Medulla oblongata (tissue), 1 donor: ENCODE results near the gene SLC13A4.
"Not testable (repeated sequence)": the region's sequence is repeated elsewhere in the genome, so short reads cannot be mapped to it uniquely, and the experiment has no call there.

ENCODE experiments used
- DNase-seq: peaks from one replicate; pipeline ENCODE4 v3.0.0-alpha.2; 2015; ENCODE audit errors: extremely low spot score

SLC13A4 gene

GRCh38 chr7:135697276-135698049 is 30.5 kb downstream of the SLC13A4 start:
- peak; percentile 18 for DNase-seq

- DNase-seq, result no peak
Measured at GRCh38 chr7:135693558-135693957, 34.4 kb downstream of the SLC13A4 start.

- DNase-seq, result not testable (repeated sequence)
Measured at GRCh38 chr7:135692606-135693005, 35.4 kb downstream of the SLC13A4 start.

GRCh38 chr7:135692055-135692454 is 35.9 kb downstream of the SLC13A4 start:
- no peak for DNase-seq

GRCh38 chr7:135690566-135690965 is 37.4 kb downstream of the SLC13A4 start:
- no peak for DNase-seq

- DNase-seq, result no peak
Measured at GRCh38 chr7:135687466-135687865, 40.5 kb downstream of the SLC13A4 start.

GRCh38 chr7:135685306-135686084 is 42.5 kb downstream of the SLC13A4 start:
- DNase-seq, result no peak

GRCh38 chr7:135684699-135685098 is 43.3 kb downstream of the SLC13A4 start:
- no peak for DNase-seq

- DNase-seq, result no peak
Measured at GRCh38 chr7:135684136-135684535, 43.9 kb downstream of the SLC13A4 start.

- DNase-seq, result no peak
Measured at GRCh38 chr7:135683609-135684008, 44.4 kb downstream of the SLC13A4 start.

GRCh38 chr7:135682191-135682590 is 45.8 kb downstream of the SLC13A4 start:
- DNase-seq, result no peak

- no peak for DNase-seq
Measured at GRCh38 chr7:135681762-135682161, 46.2 kb downstream of the SLC13A4 start.

GRCh38 chr7:135678612-135679575 is 49.1 kb downstream of the SLC13A4 start:
- no peak for DNase-seq

GRCh38 chr7:135673360-135673706 is 54.7 kb downstream of the SLC13A4 start:
- no peak for DNase-seq

- peak; percentile 78 for DNase-seq
Measured at GRCh38 chr7:135672560-135673359, 55.2 kb downstream of the SLC13A4 start.

GRCh38 chr7:135670179-135670578 is 57.8 kb downstream of the SLC13A4 start:
- peak; percentile 25 for DNase-seq

- DNase-seq, result no peak
Measured at GRCh38 chr7:135669774-135670173, 58.2 kb downstream of the SLC13A4 start.

- not testable (repeated sequence) for DNase-seq
Measured at GRCh38 chr7:135668852-135669395, 59.1 kb downstream of the SLC13A4 start.

GRCh38 chr7:135667626-135668025 is 60.4 kb downstream of the SLC13A4 start:
- not testable (repeated sequence) for DNase-seq

GRCh38 chr7:135666846-135667245 is 61.1 kb downstream of the SLC13A4 start:
- no peak for DNase-seq

- DNase-seq, result no peak
Measured at GRCh38 chr7:135666156-135666555, 61.8 kb downstream of the SLC13A4 start.
